Activated T-helper 2 cell treated with anti-CD3 and anti-CD28 coated beads, Interferon-gamma antibody, Interleukin-2, Interleukin-4, amounts not matched to agents 10 μg/mL and 5 μg/mL and 100 μg/mL, durations not matched to agents 14 hours and 24 hours and 36 hours (primary cell): ENCODE results near the gene CARD19. TPM values are rescaled to one million over a fixed set of nuclear protein-coding genes. Genes with fewer than 3 reads are reported as not detected.

Experiments
- DNase-seq: peaks from one replicate; pipeline ENCODE4 v3.0.0; 2021; ENCODE audit warnings: low spot score
- H3K27ac Mint-ChIP-seq: one replicate; pipeline ENCODE4 v1.8.0; 2021; ENCODE audit warnings: mixed read lengths
- H3K27me3 Mint-ChIP-seq: one replicate; pipeline ENCODE4 v1.8.0; 2021; ENCODE audit warnings: low read depth, mixed read lengths
- H3K36me3 Mint-ChIP-seq: one replicate; pipeline ENCODE4 v1.8.0; 2021; ENCODE audit warnings: low read depth, mixed read lengths
- H3K4me1 Mint-ChIP-seq: one replicate; pipeline ENCODE4 v1.8.0; 2021; ENCODE audit warnings: low read depth, mixed read lengths
- H3K4me3 Mint-ChIP-seq: one replicate; pipeline ENCODE4 v1.8.0; 2021; ENCODE audit warnings: low read depth, mild to moderate bottlenecking, moderate library complexity, mixed read lengths
- H3K9me3 Mint-ChIP-seq: one replicate; pipeline ENCODE4 v1.8.0; 2021; ENCODE audit warnings: mixed read lengths
- intact Hi-C: fragments of 100-400 bp; cut with micrococcal nuclease; formaldehyde crosslinking; loops from one replicate; pipeline ENCODE4 v1.15.1; 2023
- total RNA-seq: library from RNA; stranded (reverse); gene quantifications from 2 replicates; pipeline ENCODE4 v1.2.3, GENCODE V29; 2022

CARD19 gene
- total RNA-seq, 1 donor from 2014 or later, result 52.6 TPM

DNA sequence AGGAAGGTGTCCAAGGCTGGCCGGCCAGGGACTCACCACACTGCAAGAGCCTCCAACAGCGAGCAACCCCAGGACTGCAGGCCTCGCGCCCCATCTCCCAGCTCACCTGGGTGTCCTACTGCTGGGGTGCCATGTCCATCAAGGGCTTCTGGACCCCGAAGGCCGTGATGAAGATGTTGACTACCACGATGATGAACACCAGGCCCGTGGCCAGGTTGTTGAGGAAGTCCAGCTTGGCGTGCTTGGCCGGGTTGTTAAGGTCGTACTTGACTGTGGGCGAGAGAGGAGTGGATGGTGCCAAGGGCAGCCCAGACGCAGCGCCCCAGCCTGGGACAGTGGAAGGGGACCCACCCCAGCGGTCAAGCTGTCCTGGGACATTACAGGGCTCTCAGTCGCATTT lies 28.8 kb downstream of the CARD19 start:
- DNase-seq, result no peak
- intact Hi-C loops, result no loop called here
- no peak overlapping the region for H3K4me3 Mint-ChIP-seq
- no peaks in the 10 kb centered on the region for H3K27me3 Mint-ChIP-seq
- H3K27ac Mint-ChIP-seq, result no peak overlapping the region
- H3K36me3 Mint-ChIP-seq, result peaks cover 79% of the 10 kb centered on the region
- H3K9me3 Mint-ChIP-seq, result no peaks in the 10 kb centered on the region
- peaks cover 26% of the 10 kb centered on the region for H3K4me1 Mint-ChIP-seq

DNA sequence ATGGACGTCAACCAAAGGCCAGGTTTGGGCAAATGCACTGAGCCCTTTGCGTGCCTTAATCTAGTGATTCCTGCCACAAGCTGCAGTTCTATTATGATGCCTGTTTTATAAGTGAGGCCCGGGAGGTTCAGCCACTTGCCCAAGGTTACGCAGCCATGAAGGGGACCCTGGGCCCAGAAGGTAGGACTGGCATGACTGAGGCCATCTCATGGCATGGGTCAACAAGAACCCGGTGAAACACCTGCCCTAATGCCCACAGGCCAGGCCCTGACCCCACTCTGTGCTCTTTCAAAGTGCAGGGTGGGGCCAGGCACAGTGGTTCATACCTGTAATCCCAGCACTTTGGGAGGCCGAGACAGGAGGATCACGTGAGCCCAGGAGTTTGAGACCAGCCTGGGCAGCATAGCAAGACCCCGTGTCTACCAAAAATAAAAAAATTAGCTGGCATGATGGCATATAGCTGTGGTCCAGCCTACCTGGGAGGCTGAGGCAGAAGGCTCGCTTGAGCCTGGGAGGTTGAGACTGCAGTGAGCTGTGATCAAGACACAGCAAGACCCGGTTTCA lies 29.4 kb downstream of the CARD19 start:
- no peak for DNase-seq

DNA sequence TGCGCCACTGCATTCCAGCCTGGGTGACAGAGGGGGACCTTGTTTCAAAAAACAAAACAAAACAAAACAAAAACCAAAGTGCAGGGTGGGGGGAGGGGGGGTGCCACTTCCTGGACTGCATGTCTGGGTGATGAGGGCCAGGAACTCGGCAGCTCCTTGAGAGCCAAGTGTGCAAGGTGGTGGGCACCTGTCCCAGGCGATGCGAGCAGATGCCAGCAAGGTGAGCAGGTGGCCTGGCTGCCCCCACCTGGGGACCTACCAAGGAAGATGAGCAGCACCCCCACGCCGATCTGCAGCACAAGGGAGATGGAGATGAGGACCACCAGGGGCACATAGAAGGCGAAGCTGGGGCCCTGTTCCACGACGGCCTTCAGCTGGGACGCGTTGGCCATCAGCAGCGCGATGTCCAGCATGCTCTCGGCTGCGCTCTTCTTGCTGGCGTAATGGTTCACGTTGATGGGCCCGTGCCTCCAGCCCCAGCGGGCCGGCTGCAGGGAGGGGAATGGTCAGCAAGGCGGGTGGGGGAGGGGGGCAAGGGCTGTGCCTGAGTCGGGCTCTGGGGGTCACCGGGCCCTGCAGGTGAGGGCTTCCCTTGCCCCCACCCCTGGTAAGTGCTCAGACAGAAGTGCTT lies 30.2 kb downstream of the CARD19 start:
- DNase-seq, result no peak
- Mint-ChIP-seq H3K27ac (peak overlapping the region; percentile 71), H3K4me3 (no peak overlapping the region), H3K27me3 (no peaks in the 10 kb centered on the region), H3K9me3 (no peaks in the 10 kb centered on the region), H3K4me1 (peaks cover 26% of the 10 kb centered on the region), H3K36me3 (peaks cover 76% of the 10 kb centered on the region)
- intact Hi-C loops, result no loop called here

More for the DNA sequence above, 29.4 kb downstream of the CARD19 start:
- Mint-ChIP-seq H3K36me3 (peaks cover 75% of the 10 kb centered on the region), H3K27ac (no peak overlapping the region), H3K4me1 (peaks cover 22% of the 10 kb centered on the region), H3K4me3 (no peak overlapping the region), H3K9me3 (no peaks in the 10 kb centered on the region), H3K27me3 (no peaks in the 10 kb centered on the region)
- intact Hi-C loops, result no loop called here

DNA sequence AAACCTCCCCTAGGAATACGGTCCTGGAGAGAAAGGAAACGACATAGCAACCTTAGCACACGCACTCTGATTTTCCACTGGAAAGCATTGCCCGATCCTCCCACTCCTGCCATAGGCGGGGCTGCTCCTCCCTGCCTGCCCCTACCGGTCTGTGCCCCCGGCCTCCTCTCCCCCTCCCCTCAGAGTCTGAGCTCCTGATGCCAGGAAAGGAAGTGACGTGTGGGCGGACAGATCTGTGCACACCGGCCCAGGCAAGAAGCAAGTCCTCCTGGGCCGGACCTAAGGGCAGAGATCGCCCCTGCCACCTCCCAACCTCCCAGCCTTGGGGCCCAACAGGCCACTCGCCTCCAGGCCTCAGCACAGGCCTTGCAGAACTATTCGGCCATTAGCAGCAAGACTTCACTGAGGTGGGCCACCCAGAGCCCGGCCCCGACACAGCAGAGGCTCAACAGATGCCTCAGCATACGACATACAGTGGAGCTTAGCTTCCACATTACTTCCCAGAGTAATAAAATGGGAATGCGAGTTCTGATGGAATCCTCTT lies 30.9 kb downstream of the CARD19 start:
- Mint-ChIP-seq H3K27me3 (no peaks in the 10 kb centered on the region), H3K4me1 (peaks cover 32% of the 10 kb centered on the region), H3K9me3 (no peaks in the 10 kb centered on the region), H3K27ac (peak overlapping the region; percentile 50), H3K36me3 (peaks cover 76% of the 10 kb centered on the region), H3K4me3 (no peak overlapping the region)
- DNase-seq, result no peak
- intact Hi-C loops, result no loop called here

DNA sequence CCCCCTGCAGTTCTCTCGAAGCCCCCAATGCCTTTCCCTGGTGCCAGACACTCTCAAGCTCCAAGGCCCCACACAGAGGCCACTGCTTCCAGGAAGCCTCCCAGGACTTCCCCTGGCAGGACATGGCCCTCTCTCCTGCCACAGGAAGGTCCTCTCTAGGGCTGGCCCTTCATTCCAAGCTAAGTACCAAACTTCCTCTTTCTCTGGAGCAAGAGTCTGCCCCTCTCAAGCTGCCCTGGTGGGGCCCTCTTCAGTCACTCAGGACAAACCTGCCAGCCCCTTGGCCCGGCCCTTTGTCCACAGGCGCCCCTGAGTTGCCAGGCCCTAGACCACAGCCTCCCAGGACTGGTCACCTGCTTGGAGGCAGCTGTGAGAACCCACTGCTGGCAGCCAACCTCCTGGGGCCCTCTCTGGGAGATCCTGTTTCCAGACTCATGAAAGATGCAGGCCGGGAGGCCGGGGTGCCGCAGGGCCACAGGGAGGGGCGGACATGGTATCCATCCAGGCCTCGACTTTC lies 31.4 kb downstream of the CARD19 start:
- DNase-seq, result no peak
- Mint-ChIP-seq H3K27ac (peak overlapping the region; percentile 50), H3K4me3 (no peak overlapping the region), H3K4me1 (peaks cover 36% of the 10 kb centered on the region), H3K27me3 (no peaks in the 10 kb centered on the region), H3K9me3 (no peaks in the 10 kb centered on the region), H3K36me3 (peaks cover 79% of the 10 kb centered on the region)
- intact Hi-C loops, result no loop called here

DNA sequence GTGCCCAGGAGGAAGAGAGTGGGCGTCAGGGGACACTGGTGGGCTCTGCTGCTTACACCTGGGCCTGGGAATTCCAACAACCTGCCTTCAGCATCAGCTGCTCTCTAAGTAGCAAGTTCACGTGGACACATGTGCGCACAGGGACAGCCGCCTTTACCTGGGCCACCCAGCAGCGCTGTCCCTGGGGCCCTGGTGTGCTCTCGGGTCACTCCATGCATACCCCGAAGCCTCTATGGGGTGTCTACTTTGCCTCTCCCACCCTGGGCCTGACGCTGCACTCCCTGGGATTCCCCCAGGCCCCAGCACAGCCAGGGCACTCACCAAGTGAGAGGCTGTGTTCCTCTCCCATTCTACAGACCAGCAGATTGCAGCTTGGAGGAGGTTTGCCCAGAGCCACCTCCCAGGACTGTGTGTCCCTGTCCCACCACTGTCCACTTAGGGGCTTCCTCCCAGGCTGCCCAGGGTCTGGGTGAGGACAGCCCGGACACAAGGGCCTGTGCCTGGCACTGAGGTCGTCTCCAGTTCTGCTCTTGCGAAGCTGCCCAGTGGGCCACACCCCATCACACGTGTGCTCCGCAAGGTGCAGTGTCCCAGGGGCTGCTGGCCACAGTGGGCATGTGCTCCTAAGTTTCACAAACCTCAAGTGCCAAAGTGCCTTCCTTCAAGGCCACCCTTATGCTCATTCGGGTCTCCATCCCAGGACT lies 32.1 kb downstream of the CARD19 start:
- Mint-ChIP-seq H3K36me3 (peaks cover 81% of the 10 kb centered on the region), H3K4me3 (no peak overlapping the region), H3K4me1 (peaks cover 43% of the 10 kb centered on the region), H3K9me3 (no peaks in the 10 kb centered on the region), H3K27me3 (no peaks in the 10 kb centered on the region), H3K27ac (peak overlapping the region; percentile 55)
- no peak for DNase-seq
- intact Hi-C loops, result no loop called here

DNA sequence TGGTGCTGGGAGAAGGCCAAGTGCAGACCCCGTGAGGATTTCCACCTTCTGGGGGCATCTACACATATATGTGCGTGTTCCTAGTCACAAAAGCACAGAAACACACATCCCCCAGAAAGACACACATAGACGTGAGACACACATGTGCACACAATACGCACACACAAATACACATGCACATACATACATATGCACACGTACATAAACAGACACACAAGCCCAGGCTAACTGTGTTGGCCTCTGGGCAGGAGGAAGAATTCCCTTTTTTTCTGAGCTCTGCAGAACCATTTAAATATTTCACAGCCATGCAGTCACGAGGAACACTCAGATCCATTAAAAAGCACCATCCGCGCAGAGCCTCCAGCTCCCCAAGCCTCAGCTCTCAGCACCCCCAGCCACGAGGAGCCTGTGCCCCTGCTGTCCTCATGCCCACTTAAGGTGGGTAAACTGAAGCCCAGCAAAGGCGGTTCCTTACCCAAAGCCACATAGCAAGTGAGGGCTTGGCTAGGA lies 32.8 kb downstream of the CARD19 start:
- no peaks in the 10 kb centered on the region for H3K9me3 Mint-ChIP-seq
- DNase-seq, result no peak
- no peaks in the 10 kb centered on the region for H3K27me3 Mint-ChIP-seq
- peak overlapping the region; percentile 55 for H3K27ac Mint-ChIP-seq
- H3K4me3 Mint-ChIP-seq, result no peak overlapping the region
- intact Hi-C loops, result no loop called here
- H3K4me1 Mint-ChIP-seq, result peaks cover 43% of the 10 kb centered on the region
- H3K36me3 Mint-ChIP-seq, result peaks cover 77% of the 10 kb centered on the region

DNA sequence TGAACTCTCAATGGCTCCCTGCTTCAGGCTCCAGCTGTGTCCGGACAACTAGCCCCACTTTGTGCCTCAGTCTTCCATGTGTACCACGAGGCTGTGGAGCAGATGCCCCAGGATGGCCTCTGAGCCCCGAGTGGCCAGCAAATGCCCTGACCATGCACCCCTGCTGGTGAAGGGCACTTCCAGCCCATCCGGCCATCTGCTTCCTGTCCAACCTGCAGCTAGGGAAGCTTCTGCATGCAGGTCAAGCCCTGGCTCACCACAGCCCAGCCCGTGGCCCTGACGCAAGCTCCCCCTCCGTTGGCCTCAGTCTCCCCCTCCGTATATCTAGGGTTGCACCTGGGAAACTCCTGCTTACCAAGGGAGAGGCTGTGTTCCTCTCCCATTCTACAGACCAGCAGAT lies 33.3 kb downstream of the CARD19 start:
- Mint-ChIP-seq H3K27ac (peak overlapping the region; percentile 16), H3K27me3 (no peaks in the 10 kb centered on the region), H3K4me1 (peaks cover 43% of the 10 kb centered on the region), H3K4me3 (no peak overlapping the region), H3K36me3 (peaks cover 72% of the 10 kb centered on the region), H3K9me3 (no peaks in the 10 kb centered on the region)
- intact Hi-C loops, result no loop called here
- no peak for DNase-seq

DNA sequence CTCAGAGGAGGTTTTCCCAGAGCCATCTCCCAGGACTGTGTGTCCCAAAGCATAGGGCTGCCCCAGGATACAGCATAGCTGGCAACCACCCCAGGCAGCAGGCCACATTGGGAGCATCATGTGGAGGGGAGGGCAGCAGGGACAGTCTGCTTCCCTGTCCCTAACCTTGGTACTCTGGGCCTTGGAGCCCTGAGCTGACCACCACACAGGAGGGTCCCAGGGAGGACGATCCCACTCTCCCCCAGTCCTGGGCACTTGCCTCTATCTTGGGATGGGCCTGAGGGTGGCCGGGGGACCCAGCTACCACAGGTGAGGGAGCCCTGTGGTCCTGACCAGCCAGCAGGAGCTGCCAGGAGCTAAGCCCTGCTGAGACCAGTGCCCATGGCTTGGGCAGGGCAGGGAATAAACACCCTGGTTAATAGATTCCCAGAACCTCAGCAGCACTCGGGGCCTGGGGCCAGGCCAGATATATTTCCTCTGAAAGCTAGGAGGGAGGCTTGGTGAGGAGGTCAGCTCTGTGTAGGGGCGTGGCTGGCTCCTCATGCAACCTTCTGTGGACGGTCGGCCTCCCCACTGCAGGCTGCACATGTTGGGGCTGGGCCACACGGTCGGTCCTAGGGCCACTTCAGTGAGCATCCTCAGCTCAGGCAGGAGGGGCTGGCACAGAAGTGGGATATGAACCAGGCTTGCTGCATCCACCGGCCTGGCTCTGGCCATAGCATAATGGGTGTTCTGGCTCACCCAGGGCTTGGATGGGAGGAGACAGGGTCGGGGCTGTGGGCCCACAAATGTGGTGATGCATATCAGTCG lies 33.9 kb downstream of the CARD19 start:
- DNase-seq, result no peak
- intact Hi-C loops, result loop anchor here (5.0 kb wide), 1 partner anchor 68 kb away; no protein-coding TSS in a partner anchor
- Mint-ChIP-seq H3K9me3 (no peaks in the 10 kb centered on the region), H3K4me3 (peak overlapping the region; percentile 90), H3K27ac (peak overlapping the region; percentile 16), H3K4me1 (peaks cover 48% of the 10 kb centered on the region), H3K36me3 (peaks cover 66% of the 10 kb centered on the region), H3K27me3 (no peaks in the 10 kb centered on the region)

DNA sequence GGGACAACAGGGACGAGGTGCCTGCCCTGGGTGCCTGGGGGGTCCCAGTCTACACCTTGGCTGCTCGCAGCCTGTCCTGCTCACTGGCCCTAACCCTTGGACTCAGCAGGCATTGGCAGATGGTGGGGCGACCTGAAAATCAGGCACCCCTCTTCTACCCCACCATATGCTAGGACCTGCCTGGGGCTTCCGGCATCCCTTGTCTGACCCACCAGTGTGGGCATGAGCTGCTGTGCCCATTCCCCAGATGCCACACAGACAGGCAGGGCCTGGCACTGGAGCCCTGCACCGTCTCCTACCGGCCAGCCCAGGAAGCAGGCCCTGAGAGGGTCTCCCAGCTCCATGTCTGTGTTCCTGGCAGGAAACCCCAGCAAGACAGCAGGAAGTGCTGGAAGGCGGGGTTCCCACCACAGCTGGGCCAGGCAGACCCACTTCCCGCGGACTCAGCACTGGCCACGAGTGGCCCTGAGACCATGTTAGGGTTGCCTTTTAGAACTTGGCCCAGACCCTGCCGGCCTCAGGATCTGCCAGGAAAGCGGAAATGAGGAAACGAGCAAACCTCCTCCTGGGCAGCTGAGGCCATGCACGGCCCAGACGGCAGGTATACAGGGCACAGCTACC lies 35.0 kb downstream of the CARD19 start:
- Mint-ChIP-seq H3K4me3 (peak overlapping the region; percentile 90), H3K4me1 (peaks cover 52% of the 10 kb centered on the region), H3K36me3 (peaks cover 56% of the 10 kb centered on the region), H3K27ac (peak overlapping the region; percentile 65), H3K9me3 (no peaks in the 10 kb centered on the region), H3K27me3 (no peaks in the 10 kb centered on the region)
- intact Hi-C loops, result loop anchor here (5.0 kb wide), 1 partner anchor 69 kb away; no protein-coding TSS in a partner anchor
- no peak for DNase-seq

DNA sequence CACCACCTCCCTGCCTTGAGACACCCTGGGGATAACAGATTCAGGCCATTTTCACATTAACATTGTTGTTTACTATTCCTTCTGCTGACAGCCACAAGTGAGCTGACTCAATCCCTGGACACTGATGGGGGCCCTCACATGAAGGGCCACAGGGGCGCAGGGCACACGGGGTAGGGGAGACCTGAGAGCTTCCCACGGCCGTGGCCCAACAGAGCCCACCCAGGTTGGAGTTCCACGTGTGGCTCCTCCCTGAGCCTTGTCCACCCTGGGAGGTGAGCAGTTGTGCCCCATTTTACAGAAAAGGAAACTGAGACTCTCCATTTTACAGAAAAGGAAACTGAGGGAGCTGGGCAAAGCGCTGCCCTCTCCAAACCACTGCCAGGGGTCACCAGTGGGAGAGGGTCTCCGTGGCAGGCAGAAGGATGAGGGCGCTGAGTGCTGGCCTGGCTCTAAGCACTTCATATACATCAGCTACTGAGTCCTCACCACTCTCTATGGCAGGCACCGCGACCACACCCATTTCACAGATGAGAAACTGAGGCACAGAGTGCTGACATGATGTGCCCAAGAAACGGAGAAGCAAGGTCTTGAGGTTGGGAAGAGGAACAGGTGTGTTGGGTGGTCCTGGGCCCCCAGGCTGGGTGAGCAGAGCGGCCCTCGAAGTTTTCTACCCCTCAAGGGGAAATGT lies 35.7 kb downstream of the CARD19 start:
- Mint-ChIP-seq H3K4me3 (peak overlapping the region; percentile 90), H3K36me3 (peaks cover 48% of the 10 kb centered on the region), H3K9me3 (no peaks in the 10 kb centered on the region), H3K27ac (peak overlapping the region; percentile 65), H3K27me3 (no peaks in the 10 kb centered on the region), H3K4me1 (peaks cover 54% of the 10 kb centered on the region)
- no peak for DNase-seq
- intact Hi-C loops, result loop anchor here (5.0 kb wide), 1 partner anchor 69 kb away; no protein-coding TSS in a partner anchor
